SK-N-SH (cell line): Measurements from ENCODE around the gene PDE4B. TPM values are rescaled to one million over a fixed set of nuclear protein-coding genes. Genes with fewer than 3 reads are reported as not detected.

Experiments used
- CTCF ChIA-PET: fragments of 300-600, 350-600 bp; formaldehyde crosslinking; extraction: SDS; loops from one replicate; lab custom pipeline; 2021; lab: Yijun Ruan, JAX
- POLR2A ChIA-PET: fragments of 350-600 bp; sonication (Branson Sonifier 250); formaldehyde crosslinking; extraction: SDS; loops from one replicate; lab custom pipeline; 2020; ENCODE audit warnings: antibody characterized with exemption, inconsistent platforms; lab: Yijun Ruan, JAX
- DNase-seq: peaks from one replicate; pipeline ENCODE4 v3.0.0; 2012
- H2AFZ ChIP-seq: fragments of 200-600 bp; sonication (generic); 2 replicates; pipeline ENCODE4 v1.8.1; 2016; ENCODE audit warnings: antibody characterized with exemption, mild to moderate bottlenecking, low read depth
- H3F3A ChIP-seq: fragments of 200-600 bp; sonication (generic); replicated peaks from 2 replicates; pipeline ENCODE3; 2016; ENCODE audit warnings: antibody characterized with exemption, mild to moderate bottlenecking; ENCODE audit not compliant: insufficient read depth
- H3K27ac ChIP-seq, 2 experiments: fragments of 200-500 bp in 1 of 2; fragments of 200-600 bp in 1 of 2; sonication (Bioruptor generic) in 1 of 2; sonication (generic), shearing (Covaris generic) in 1 of 2; 2 replicates each; pipeline versions ENCODE4 v1.5.1 to v1.6.1; 2014 to 2016; ENCODE audit warnings: low read depth in 2 of 2, inconsistent platforms in 1 of 2, low read length in 1 of 2, mild to moderate bottlenecking in 1 of 2, mixed read lengths in 1 of 2
- H3K27me3 ChIP-seq: fragments of 200-600 bp; sonication (generic), shearing (Covaris generic); 2 replicates; pipeline ENCODE4 v1.6.1; 2016; ENCODE audit warnings: mixed run types; ENCODE audit not compliant: insufficient read depth
- H3K36me3 ChIP-seq, 2 experiments: fragments of 200-500 bp in 1 of 2; fragments of 200-600 bp in 1 of 2; sonication (Bioruptor generic) in 1 of 2; sonication (generic) in 1 of 2; replicated peaks in 1 of 2; 2 replicates each; pipeline versions ENCODE3 to v1.5.1; 2014 to 2016; ENCODE audit warnings: low read length in 1 of 2, mild to moderate bottlenecking in 1 of 2; ENCODE audit not compliant: insufficient read depth in 2 of 2, control insufficient read depth in 1 of 2
- H3K4me1 ChIP-seq, 2 experiments: fragments of 200-500 bp in 1 of 2; fragments of 200-600 bp in 1 of 2; sonication (Bioruptor generic) in 1 of 2; sonication (generic), shearing (Covaris generic) in 1 of 2; 2 replicates each; pipeline versions ENCODE4 v1.5.1 to v1.6.1; 2014 to 2016; ENCODE audit warnings: low read depth in 1 of 2, low read length in 1 of 2, mixed run types in 1 of 2; ENCODE audit not compliant: insufficient read depth in 2 of 2, control insufficient read depth in 1 of 2
- H3K4me2 ChIP-seq: fragments of 200-600 bp; sonication (generic), shearing (Covaris generic); 2 replicates; pipeline ENCODE4 v1.6.1; 2017; ENCODE audit warnings: mixed run types
- H3K4me3 ChIP-seq, 2 experiments: fragments of 200-500 bp in 1 of 2; fragments of 200-600 bp in 1 of 2; sonication (Bioruptor generic) in 1 of 2; sonication (generic), shearing (Covaris generic) in 1 of 2; 2 replicates each; pipeline versions ENCODE4 v1.5.1 to v1.8.1; 2014 to 2016; ENCODE audit warnings: low read depth in 2 of 2, inconsistent platforms in 1 of 2, low read length in 1 of 2, mild to moderate bottlenecking in 1 of 2, mixed read lengths in 1 of 2, moderate library complexity in 1 of 2
- H3K79me2 ChIP-seq: fragments of 200-600 bp; sonication (generic); 2 replicates; pipeline ENCODE4 v1.8.1; 2017; ENCODE audit warnings: mild to moderate bottlenecking; ENCODE audit not compliant: insufficient read depth
- H3K9ac ChIP-seq: fragments of 200-600 bp; sonication (generic); 2 replicates; pipeline ENCODE4 v1.6.1; 2017; ENCODE audit warnings: mixed run types
- H3K9me2 ChIP-seq: fragments of 200-600 bp; sonication (generic); 2 replicates; pipeline ENCODE4 v1.6.1; 2017; ENCODE audit warnings: mixed run types
- H3K9me3 ChIP-seq: fragments of 200-600 bp; sonication (generic); 2 replicates; pipeline ENCODE4 v1.6.1; 2017; ENCODE audit warnings: mixed run types, mild to moderate bottlenecking, moderate library complexity
- H4K20me1 ChIP-seq: fragments of 200-600 bp; sonication (generic); 2 replicates; pipeline ENCODE4 v1.6.1; 2017; ENCODE audit warnings: mild to moderate bottlenecking, mixed run types; ENCODE audit not compliant: insufficient read depth
- CHD2 ChIP-seq: fragments of 150-350 bp; IDR thresholded peaks from 2 replicates; pipeline ENCODE4 v1.6.1; 2018; ENCODE audit warnings: low read length; ENCODE audit not compliant: partially characterized antibody
- ELF1 ChIP-seq: IDR thresholded peaks from 2 replicates; pipeline ENCODE4 v1.4.0; 2012
- EZH2phosphoT487 ChIP-seq: fragments of 200-600 bp; sonication (generic); IDR thresholded peaks from 2 replicates; pipeline ENCODE4 v1.6.1; 2017; ENCODE audit warnings: low read depth, mixed run types, mild to moderate bottlenecking, antibody characterized with exemption, moderate library complexity, borderline replicate concordance
- FOSL2 ChIP-seq: IDR thresholded peaks from 2 replicates; pipeline ENCODE4 v1.4.0; 2012; ENCODE audit warnings: low read depth, mild to moderate bottlenecking, moderate library complexity, borderline replicate concordance
- FOXM1 ChIP-seq: IDR thresholded peaks from 2 replicates; pipeline ENCODE4 v1.4.0; 2012; ENCODE audit warnings: low read depth, mild to moderate bottlenecking
- GABPA ChIP-seq: IDR thresholded peaks from 2 replicates; pipeline ENCODE4 v1.4.0; 2012; ENCODE audit warnings: low read depth, mild to moderate bottlenecking
- GATA2 ChIP-seq: sonication (generic); formaldehyde crosslinking; IDR thresholded peaks from 2 replicates; pipeline ENCODE4 v1.5.0; 2020; ENCODE audit warnings: mild to moderate bottlenecking, missing genetic modification reagents
- JUND ChIP-seq: IDR thresholded peaks from 2 replicates; pipeline ENCODE4 v1.4.0; 2012
- MXI1 ChIP-seq: IDR thresholded peaks from 2 replicates; pipeline ENCODE4 v1.6.1; 2012; ENCODE audit warnings: mild to moderate bottlenecking, low read depth, low read length, improper control_type of control experiment
- NRF1 ChIP-seq: IDR thresholded peaks from 2 replicates; pipeline ENCODE4 v1.6.1; 2012; ENCODE audit warnings: low read depth, mild to moderate bottlenecking, low read length
- RAD21 ChIP-seq: IDR thresholded peaks from 2 replicates; pipeline ENCODE4 v1.6.1; 2012; ENCODE audit warnings: mild to moderate bottlenecking, low read length
- RCOR1 ChIP-seq: fragments of 150-350 bp; IDR thresholded peaks from 2 replicates; pipeline ENCODE4 v1.6.1; 2017; ENCODE audit warnings: antibody characterized with exemption, low read length
- SIN3A ChIP-seq: IDR thresholded peaks from 2 replicates; pipeline ENCODE4 v1.6.1; 2012; ENCODE audit warnings: low read depth, mild to moderate bottlenecking, low read length, moderate library complexity, borderline replicate concordance
- TCF12 ChIP-seq: IDR thresholded peaks from 2 replicates; pipeline ENCODE4 v1.4.0; 2012
- TEAD4 ChIP-seq: IDR thresholded peaks from 2 replicates; pipeline ENCODE4 v1.4.0; 2012; ENCODE audit warnings: mild to moderate bottlenecking, borderline replicate concordance; ENCODE audit not compliant: insufficient read depth
- YY1 ChIP-seq: IDR thresholded peaks from 2 replicates; pipeline ENCODE4 v1.4.0; 2012; ENCODE audit warnings: low read depth, mild to moderate bottlenecking
- WGBS: methylation state at CpG from one replicate; pipeline ENCODE4 v1.1.6; 2017; ENCODE audit warnings: low lambda C conversion rate; 5-methylcytosine and 5-hydroxymethylcytosine counted together
- polyA plus RNA-seq, 3 experiments: library from polyadenylated mRNA; depleted of rRNA; stranded (reverse); fragments of >200 nt; gene quantifications; 2 replicates each; pipeline ENCODE4 v1.2.3, GENCODE V29; 2012
- TF ChIP-seq, protein P1 (sequence below): fragments of 200-600 bp; sonication (generic); IDR thresholded peaks from 2 replicates; pipeline ENCODE4 v1.6.1; 2017; ENCODE audit warnings: antibody characterized with exemption, mild to moderate bottlenecking, moderate library complexity
- TF ChIP-seq, protein P2 (sequence below): IDR thresholded peaks from 2 replicates; pipeline ENCODE4 v1.6.1; 2012; ENCODE audit warnings: mild to moderate bottlenecking, low read depth, low read length, moderate library complexity
- TF ChIP-seq, protein P3 (sequence below): IDR thresholded peaks from 2 replicates; pipeline ENCODE4; 2012

Gene PDE4B
- polyA plus RNA-seq, 1 of the 3 experiments (the other 2 are of a cell fraction): 1.9 TPM

DNA sequence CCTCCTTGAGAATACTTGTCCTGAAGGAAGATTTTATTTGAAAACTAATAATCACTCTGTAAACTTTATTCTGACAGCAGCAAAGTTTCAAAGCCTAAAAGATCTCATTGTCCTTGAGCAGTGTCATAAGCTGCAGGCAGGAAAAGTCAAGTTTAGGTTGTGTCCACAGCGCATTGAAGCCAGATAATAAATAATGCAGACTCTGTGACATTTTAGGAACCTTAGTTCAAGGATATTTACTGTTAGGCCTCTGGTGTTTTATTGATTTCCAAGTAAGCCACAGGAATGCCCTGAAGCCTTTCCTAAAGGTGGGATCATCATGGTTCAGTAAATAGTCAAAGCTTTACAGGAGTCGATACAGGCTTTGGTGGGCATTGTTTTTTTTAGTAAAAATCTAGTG is 384.8 kb downstream of the PDE4B start (continued):
- TF ChIP-seq, protein P1, sequence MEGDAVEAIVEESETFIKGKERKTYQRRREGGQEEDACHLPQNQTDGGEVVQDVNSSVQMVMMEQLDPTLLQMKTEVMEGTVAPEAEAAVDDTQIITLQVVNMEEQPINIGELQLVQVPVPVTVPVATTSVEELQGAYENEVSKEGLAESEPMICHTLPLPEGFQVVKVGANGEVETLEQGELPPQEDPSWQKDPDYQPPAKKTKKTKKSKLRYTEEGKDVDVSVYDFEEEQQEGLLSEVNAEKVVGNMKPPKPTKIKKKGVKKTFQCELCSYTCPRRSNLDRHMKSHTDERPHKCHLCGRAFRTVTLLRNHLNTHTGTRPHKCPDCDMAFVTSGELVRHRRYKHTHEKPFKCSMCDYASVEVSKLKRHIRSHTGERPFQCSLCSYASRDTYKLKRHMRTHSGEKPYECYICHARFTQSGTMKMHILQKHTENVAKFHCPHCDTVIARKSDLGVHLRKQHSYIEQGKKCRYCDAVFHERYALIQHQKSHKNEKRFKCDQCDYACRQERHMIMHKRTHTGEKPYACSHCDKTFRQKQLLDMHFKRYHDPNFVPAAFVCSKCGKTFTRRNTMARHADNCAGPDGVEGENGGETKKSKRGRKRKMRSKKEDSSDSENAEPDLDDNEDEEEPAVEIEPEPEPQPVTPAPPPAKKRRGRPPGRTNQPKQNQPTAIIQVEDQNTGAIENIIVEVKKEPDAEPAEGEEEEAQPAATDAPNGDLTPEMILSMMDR: no peak
- no peak for TF ChIP-seq CHD2

DNA sequence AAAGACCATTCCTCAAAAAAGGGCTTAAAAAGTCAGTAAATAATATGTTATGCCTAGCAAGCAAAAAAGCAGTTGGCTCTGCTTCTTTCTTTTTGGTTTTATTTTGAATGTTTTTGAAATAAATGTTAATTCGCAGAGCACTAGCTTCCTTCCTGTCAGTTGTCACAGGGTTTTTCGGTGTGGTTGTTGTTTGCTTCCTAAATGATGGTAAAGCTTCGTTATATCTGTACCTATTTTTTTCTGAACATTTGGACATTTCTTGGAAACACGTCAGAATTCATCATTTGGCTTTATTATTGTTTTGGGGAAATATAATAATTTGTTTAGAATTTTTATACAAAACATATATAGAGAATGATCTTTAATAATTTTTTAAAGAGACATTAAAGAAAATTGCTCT is 389.3 kb downstream of the PDE4B start:
- Histone ChIP-seq H3K9ac (no peak overlapping the region), H3K4me1 (peaks cover 14 to 18% of the 10 kb centered on the region in 2 experiments; a peak in 3 of 4 replicates), H3F3A (peaks cover 11% of the 10 kb centered on the region), H3K4me3 (no peak overlapping the region), H3K79me2 (no peaks in the 10 kb centered on the region), H3K9me3 (no peaks in the 10 kb centered on the region), H2AFZ (no peak overlapping the region), H3K27me3 (no peaks in the 10 kb centered on the region), H3K9me2 (no peaks in the 10 kb centered on the region), H4K20me1 (no peaks in the 10 kb centered on the region), H3K27ac (peak overlapping the region; percentile 83 to 97), H3K4me2 (no peak overlapping the region), H3K36me3 (no peaks in the 10 kb centered on the region)
- WGBS: 71% methylated on average over 4 of the region's 4 CpGs
- ChIA-PET CTCF (interaction anchor here (1.4 to 5.6 kb wide), 5 partner anchors 61 to 322 kb away, joined by 4 to 47 read pairs (median 8); no protein-coding TSS in a partner anchor), POLR2A (interaction anchor here (0.7 to 1.9 kb wide), 2 partner anchors 48 to 309 kb away, joined by 3 to 4 read pairs; no protein-coding TSS in a partner anchor)
- DNase-seq: no peak
- TF ChIP-seq SIN3A (no peak), YY1 (no peak), FOXM1 (no peak), GABPA (no peak), EZH2phosphoT487 (no peak), RAD21 (no peak), JUND (no peak), TCF12 (no peak), FOSL2 (no peak), ELF1 (no peak), TEAD4 (no peak), NRF1 (no peak)

DNA sequence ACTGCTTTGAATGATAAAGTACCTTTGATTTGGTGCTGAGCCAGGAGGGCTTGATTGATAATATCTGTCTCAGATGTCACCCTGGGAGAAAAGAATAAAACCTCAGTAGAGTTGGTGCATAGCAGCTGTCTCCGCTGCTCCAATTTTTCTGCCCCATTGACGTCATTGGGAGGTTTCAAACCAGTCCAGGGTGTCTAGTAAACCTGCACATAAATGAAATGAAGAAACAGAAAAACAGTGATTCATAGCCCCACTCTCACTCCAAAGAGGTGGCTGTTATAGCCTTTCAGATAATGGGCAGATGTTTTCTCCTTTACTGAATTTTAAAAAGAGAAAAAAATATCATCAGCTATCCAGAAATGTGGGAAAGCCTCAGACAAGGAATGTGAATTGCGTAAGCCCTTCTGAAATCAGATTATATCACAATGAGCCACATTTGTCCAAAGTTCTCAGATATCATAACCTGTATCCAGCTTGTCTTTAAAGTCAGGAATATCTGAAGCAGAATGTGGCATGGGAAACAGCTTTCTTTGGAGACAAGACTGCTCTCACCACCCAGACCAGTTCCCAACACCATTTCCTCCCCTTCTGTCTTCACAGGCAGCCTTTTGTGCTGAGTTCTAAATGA is 390.0 kb downstream of the PDE4B start:
- DNase-seq: peak; percentile 47
- no peaks in the 10 kb centered on the region for H3K79me2 ChIP-seq
- no peaks in the 10 kb centered on the region for H3K9me3 ChIP-seq
- H3K27me3 ChIP-seq: no peaks in the 10 kb centered on the region
- ChIA-PET POLR2A (interaction anchor here (0.7 to 1.9 kb wide), 2 partner anchors 47 to 308 kb away, joined by 3 to 4 read pairs; no protein-coding TSS in a partner anchor), CTCF (interaction anchor here (1.2 to 5.6 kb wide), 6 partner anchors 49 to 321 kb away, joined by 3 to 47 read pairs (median 6); no protein-coding TSS in a partner anchor)
- H2AFZ ChIP-seq: no peak overlapping the region
- H3K9me2 ChIP-seq: no peaks in the 10 kb centered on the region
- H3K4me3 ChIP-seq: peak overlapping the region in 1 of 2 experiments; percentile 9; a peak in 1 of 4 replicates
- peaks cover 9% of the 10 kb centered on the region for H3F3A ChIP-seq
- H3K4me1 ChIP-seq: peaks cover 14 to 18% of the 10 kb centered on the region in 2 experiments; a peak in 3 of 4 replicates
- H3K9ac ChIP-seq: peak overlapping the region; percentile 26; the same call in 1 of the 2 replicates
- no peaks in the 10 kb centered on the region for H4K20me1 ChIP-seq
- peak overlapping the region; percentile 83 to 97 for H3K27ac ChIP-seq
- H3K4me2 ChIP-seq: peak overlapping the region; percentile 46; the same call in 1 of the 2 replicates
- no peaks in the 10 kb centered on the region for H3K36me3 ChIP-seq
- WGBS: 1% methylated on average over 3 of the region's 3 CpGs
- TF ChIP-seq EZH2phosphoT487 (no peak), CHD2 (peak; percentile 16), GATA2 (CRISPR knock-in tag) (peak; percentile 68), RCOR1 (peak; percentile 70; the same call in 1 of the 2 replicates), TCF12 (peak; percentile 69), YY1 (no peak), RAD21 (no peak), FOXM1 (no peak), MXI1 (0 out of 2 replicates have a peak, but pooled peaks have one; percentile 26)
- TF ChIP-seq, protein P2, sequence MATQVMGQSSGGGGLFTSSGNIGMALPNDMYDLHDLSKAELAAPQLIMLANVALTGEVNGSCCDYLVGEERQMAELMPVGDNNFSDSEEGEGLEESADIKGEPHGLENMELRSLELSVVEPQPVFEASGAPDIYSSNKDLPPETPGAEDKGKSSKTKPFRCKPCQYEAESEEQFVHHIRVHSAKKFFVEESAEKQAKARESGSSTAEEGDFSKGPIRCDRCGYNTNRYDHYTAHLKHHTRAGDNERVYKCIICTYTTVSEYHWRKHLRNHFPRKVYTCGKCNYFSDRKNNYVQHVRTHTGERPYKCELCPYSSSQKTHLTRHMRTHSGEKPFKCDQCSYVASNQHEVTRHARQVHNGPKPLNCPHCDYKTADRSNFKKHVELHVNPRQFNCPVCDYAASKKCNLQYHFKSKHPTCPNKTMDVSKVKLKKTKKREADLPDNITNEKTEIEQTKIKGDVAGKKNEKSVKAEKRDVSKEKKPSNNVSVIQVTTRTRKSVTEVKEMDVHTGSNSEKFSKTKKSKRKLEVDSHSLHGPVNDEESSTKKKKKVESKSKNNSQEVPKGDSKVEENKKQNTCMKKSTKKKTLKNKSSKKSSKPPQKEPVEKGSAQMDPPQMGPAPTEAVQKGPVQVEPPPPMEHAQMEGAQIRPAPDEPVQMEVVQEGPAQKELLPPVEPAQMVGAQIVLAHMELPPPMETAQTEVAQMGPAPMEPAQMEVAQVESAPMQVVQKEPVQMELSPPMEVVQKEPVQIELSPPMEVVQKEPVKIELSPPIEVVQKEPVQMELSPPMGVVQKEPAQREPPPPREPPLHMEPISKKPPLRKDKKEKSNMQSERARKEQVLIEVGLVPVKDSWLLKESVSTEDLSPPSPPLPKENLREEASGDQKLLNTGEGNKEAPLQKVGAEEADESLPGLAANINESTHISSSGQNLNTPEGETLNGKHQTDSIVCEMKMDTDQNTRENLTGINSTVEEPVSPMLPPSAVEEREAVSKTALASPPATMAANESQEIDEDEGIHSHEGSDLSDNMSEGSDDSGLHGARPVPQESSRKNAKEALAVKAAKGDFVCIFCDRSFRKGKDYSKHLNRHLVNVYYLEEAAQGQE: no peak
- TF ChIP-seq, protein P3, sequence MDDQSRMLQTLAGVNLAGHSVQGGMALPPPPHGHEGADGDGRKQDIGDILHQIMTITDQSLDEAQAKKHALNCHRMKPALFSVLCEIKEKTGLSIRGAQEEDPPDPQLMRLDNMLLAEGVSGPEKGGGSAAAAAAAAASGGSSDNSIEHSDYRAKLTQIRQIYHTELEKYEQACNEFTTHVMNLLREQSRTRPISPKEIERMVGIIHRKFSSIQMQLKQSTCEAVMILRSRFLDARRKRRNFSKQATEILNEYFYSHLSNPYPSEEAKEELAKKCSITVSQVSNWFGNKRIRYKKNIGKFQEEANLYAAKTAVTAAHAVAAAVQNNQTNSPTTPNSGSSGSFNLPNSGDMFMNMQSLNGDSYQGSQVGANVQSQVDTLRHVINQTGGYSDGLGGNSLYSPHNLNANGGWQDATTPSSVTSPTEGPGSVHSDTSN: peak; percentile 75
